HG03159 (cell line): ENCODE measurements around the gene B4GALT3.
"Not testable (repeated sequence)": the region's sequence is repeated elsewhere in the genome, so short reads cannot be mapped to it uniquely, and the experiment has no call there.

Experiments
- ATAC-seq: cut with Tn5 transposase; IDR thresholded peaks from one replicate; pipeline ENCODE4 v1.9.1; 2021; ENCODE audit warnings: mild to moderate bottlenecking, moderate library complexity; ENCODE audit not compliant: unreplicated experiment

B4GALT3 gene

GRCh38 chr1:161177112-161177935, at the start of gene B4GALT3:
Gene B4GALT3 (minus strand): TSS chr1:161177507. CDS start chr1:161176060, 1,447 bp downstream.
- peak; percentile 65 for ATAC-seq

GRCh38 chr1:161226759-161227158, 49.5 kb upstream of the B4GALT3 start:
- no peak for ATAC-seq

GRCh38 chr1:161226320-161226711, 49.0 kb upstream of the B4GALT3 start:
- no peak for ATAC-seq

DNA sequence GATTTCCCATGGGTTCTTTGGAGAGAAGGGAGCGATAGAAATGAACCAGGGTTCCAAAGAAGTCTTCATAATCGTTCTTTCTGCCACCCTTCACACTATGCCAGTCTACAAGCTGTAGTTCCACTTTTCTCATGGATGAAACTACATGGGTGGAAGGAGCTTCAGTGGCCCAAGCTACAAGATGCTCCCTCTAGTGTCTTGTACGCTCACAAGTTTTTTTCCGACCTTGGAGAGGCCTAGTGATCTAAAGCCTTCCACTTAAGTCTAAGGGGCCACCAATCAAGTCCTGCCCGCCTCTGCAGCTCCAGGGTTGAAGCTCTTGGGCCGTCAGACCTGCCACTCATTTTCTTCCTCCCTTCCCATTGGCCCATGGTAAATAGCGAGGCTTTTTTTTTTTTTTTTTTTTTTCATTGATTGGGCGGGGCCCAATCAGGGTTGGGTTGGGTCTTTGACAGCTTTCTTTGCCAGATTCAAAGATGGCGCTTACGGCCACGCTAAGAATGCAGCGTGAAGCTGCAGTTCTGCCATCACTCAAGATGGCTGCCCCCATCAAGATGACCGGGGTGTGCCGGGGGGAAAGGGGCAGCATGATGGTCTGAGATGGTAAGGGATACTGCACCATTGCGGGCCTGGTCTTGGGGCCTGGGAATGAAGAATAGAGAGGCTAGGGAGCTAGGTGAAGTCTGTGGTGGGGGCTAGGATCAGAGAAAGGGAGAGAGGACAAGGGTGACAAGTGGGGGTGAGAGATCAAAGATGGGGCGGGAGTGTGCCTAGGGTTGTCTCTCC, 48.4 kb upstream of the B4GALT3 start, which contains the start of gene TOMM40L:
Gene TOMM40L (plus strand): TSS at position 527 of the 786 bp plus-strand sequence. CDS start 430 bp downstream, outside the sequence.
- ATAC-seq = peak; percentile 94

GRCh38 chr1:161225178-161225533, 47.8 kb upstream of the B4GALT3 start:
- no peak for ATAC-seq

- not testable (repeated sequence) for ATAC-seq
These were observed 47.4 kb upstream of the B4GALT3 start for GRCh38 chr1:161224695-161225087.

DNA sequence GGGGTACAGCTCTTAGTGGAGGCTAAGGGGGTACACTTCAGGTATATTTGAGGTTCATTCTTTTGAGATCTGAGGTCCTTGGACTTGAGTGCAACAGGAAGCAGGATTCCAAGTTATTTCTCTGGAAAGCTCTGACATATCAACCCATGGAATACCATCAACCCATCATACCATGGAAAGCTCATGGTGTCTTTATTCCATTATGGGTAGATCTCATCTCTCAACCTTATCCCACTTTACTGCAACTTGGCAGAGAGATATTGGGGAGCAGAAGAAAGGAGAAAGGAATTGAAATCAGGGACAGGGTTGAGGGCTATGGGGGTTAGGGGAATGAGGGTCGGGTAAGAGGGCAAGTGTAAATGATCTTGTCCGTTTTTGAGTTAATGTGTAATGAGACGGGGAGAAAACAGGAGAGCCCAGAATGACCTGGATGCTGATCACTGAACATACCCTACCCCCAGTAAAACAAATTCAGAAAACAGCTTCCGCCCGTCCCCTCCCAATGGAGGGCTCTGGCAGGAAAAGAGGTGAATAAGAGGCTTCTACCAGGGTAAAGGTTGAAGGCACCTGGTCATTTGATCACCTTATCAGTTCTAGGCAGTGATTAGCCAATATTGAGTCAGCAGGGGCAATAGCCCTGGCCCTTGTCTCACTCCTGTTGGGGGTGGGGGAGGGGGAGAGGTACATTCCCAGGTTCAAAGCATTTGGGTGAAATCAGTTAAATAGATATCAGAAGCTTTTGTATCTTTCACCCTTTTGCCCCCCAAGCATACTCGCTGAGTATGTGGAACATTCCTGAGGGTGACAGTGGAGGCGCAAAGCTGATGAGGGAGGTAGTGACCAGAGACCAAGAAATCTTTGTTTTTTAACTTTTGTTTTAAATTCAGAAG, 46.7 kb upstream of the B4GALT3 start:
- no peak for ATAC-seq

DNA sequence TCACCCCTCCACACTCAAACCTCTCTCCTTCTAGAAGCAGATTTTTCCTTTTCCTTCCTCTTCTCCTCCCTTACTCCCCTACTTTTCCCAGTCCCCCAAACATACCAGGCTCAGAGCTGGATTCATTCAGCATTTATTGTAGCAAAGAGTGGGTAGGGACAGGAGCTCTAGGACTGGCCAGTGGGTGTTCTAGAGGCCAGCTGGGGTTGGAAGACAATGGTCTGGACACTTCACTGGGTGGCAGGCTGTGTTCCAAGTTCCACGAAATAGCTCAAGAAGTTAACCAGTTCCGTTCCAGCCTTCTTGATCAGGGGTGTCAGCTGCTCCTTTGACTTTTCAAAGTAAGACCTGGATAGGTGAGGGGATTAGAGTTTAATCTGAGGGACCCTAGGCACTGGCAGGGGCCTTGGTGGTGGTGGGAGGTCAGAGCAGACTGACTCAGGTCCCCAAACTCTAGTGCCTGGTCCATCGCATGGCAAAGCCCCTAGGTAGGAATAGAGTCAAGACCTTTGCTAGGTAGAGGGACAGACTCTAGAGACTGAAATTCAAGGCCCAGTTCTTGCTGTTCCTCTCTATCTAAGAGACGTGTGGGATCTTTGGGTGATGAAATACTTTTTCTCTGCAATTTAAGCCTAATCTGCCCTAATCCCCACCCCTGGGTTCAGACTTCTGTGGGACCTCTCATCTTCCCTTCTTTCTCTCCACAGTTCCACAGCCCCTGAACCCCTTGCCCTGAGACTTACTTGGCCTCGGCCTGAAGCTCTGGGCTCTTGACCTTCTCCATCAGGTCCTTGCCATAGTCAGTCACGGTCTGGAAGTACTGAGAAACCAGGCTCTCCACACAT, 45.1 kb upstream of the B4GALT3 start:
- no peak for ATAC-seq

DNA sequence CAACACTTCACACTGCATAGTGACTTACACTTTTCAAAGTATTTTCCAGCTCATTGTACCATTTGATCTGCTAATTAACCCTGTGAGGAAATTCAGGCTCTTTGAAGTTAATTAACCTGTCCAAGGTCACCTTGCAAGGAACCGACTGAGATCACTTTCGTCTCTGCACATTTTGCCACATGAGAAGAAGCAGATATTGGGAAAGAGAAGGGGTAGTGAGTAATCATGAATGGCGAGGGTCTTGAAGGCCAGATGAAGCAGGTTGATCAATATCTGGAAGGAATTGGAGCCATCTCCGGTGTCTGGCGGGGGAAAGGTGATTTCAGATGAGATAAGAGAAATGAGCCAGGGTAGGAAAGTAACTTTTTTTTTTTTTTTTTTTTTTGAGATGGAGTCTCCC, 42.7 kb upstream of the B4GALT3 start:
- ATAC-seq = no peak

- ATAC-seq = no peak
These were observed 42.0 kb upstream of the B4GALT3 start for GRCh38 chr1:161219078-161219892.

DNA sequence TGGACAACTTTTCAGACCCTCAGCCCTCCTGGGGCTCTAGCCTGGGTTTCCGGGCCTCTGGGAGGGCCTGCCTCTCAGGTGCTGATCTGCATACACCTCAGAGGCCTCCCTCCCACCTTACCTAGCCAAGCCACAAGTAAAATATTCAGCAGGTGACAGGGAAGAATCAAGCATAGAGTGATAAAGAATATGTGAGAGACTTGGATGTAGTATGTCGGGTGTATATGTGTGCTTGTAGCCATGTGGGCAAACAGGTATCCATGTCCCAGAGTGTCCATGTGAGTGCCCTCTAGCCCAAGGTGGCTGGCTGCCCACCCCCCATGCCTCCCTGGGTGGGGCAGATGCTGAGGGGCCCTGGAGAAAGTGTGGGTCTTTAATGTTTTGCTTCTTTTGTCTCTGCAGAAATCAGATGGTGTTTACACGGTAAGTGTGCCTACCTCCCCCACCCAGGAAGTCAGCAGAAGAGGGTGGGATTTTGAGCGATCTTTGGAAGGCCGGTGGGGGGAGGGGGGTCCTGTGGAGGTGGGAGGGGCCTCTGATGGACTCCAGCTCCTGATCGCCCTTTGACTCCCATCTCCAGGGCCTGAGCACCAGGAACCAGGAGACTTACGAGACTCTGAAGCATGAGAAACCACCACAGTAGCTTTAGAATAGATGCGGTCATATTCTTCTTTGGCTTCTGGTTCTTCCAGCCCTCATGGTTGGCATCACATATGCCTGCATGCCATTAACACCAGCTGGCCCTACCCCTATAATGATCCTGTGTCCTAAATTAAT, 41.2 kb upstream of the B4GALT3 start:
- ATAC-seq = no peak

GRCh38 chr1:161217831-161218230, 40.5 kb upstream of the B4GALT3 start:
- ATAC-seq = no peak

- ATAC-seq = peak; percentile 82
These were observed 39.8 kb upstream of the B4GALT3 start for GRCh38 chr1:161216945-161217712.

- ATAC-seq = no peak
These were observed 37.8 kb upstream of the B4GALT3 start, which contains the start of gene FCER1G for GRCh38 chr1:161215076-161215475. Gene FCER1G (plus strand): TSS chr1:161215295. CDS start chr1:161215322, 27 bp downstream.

GRCh38 chr1:161214369-161214768, 37.1 kb upstream of the B4GALT3 start:
- ATAC-seq = no peak

DNA sequence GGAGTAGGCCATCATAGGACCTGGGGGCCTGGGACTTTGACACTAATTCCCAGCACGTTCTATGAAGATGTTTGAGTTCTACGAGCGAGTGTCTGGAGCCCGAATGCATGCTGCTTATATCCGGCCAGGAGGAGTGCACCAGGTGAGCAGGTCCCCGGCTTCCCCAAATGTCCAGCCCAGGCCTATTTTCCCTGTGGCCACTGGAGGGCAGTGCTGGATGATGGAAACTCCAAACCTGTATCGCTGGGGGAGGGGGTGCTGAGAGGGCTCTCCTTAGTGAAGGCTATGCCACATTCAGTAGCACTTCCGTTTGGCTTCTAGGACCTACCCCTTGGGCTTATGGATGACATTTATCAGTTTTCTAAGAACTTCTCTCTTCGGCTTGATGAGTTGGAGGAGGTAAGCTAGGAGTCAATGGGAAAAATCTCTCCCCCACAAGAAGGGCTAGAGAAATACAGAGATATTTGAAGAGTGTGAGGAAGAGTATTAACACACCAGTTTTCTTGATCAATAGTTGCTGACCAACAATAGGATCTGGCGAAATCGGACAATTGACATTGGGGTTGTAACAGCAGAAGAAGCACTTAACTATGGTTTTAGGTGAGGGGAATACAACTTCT, 32.6 kb upstream of the B4GALT3 start:
- peak; percentile 63 for ATAC-seq

DNA sequence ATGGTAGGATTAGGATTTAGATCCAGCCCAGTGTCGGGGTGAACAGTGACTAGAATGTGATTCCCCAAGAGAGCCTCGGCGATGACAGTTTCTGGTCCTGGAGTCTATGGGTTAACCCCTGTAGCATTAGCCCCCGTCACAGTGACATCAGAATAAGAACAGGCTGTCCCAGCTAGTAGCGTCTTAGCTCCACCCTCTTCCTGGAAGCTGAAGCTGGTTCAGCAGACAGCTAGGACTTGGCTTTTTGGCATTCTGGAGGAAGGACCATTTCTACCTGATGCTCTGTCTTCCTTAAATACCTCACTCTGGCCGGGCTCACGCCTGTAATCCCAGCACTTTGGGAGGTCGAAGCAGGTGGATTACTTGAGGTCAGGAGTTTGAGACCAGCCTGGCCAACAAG, 29.9 kb upstream of the B4GALT3 start:
- no peak for ATAC-seq
